ENCODE results near the gene LRRTM4.

Gene LRRTM4

GRCh38 chr2:77013953-77014352 is 508.2 kb downstream of the LRRTM4 start:
- DNase-seq (ENCODE audit: low read depth) = no peak
- no peak overlapping the region for H3K4me3 ChIP-seq (ENCODE audit: low read length)
- no peak for TF ChIP-seq CTCF (IDR thresholded peaks at IDR 0.05; ENCODE audit: insufficient read depth, low read depth, low read length, missing control alignments)

- no peak for DNase-seq (ENCODE audit: low read depth)
- TF ChIP-seq CTCF (IDR thresholded peaks at IDR 0.05; ENCODE audit: insufficient read depth, low read depth, low read length, missing control alignments) = no peak
- H3K4me3 ChIP-seq (ENCODE audit: low read length) = no peak overlapping the region
These were observed 508.7 kb downstream of the LRRTM4 start for GRCh38 chr2:77013457-77013856.

- H3K4me3 ChIP-seq (ENCODE audit: low read length) = no peak overlapping the region
- DNase-seq (ENCODE audit: low read depth) = peak; percentile 46
- TF ChIP-seq CTCF (IDR thresholded peaks at IDR 0.05; ENCODE audit: insufficient read depth, low read depth, low read length, missing control alignments) = no peak
These were observed 512.9 kb downstream of the LRRTM4 start for GRCh38 chr2:77009307-77009706.

- no peak for TF ChIP-seq CTCF (IDR thresholded peaks at IDR 0.05; ENCODE audit: insufficient read depth, low read depth, low read length, missing control alignments)
- DNase-seq (ENCODE audit: low read depth) = no peak
- no peak overlapping the region for H3K4me3 ChIP-seq (ENCODE audit: low read length)
These were observed 513.3 kb downstream of the LRRTM4 start for GRCh38 chr2:77008853-77009252.

GRCh38 chr2:77007686-77008085 is 514.5 kb downstream of the LRRTM4 start:
- H3K4me3 ChIP-seq (ENCODE audit: low read length) = no peak overlapping the region

DNA sequence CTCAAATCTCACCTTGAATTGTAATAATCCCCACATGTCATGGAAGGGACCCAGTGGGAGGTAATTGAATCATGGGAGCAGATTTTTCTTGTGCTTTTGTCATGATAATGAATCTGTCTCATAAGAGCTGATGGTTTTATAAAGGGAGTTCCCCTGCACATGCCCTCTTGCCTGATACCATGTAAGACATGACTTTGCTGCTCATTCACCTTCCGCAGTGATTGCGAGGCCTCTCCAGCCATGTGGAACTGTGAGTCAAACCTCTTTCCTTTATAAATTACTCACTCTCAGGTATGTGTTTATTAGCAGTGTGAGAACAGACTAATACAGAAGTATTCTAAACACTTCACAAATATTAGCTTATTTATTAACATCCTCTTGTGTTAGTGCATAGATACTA is 516.7 kb downstream of the LRRTM4 start:
- TF ChIP-seq CTCF (IDR thresholded peaks at IDR 0.05; ENCODE audit: insufficient read depth, low read depth, low read length, missing control alignments) = no peak
- no peak overlapping the region for H3K4me3 ChIP-seq (ENCODE audit: low read length)
- peak; percentile 63 for DNase-seq (ENCODE audit: low read depth)

More at GRCh38 chr2:77007686-77008085, 514.5 kb downstream of the LRRTM4 start:
- DNase-seq (ENCODE audit: low read depth) = no peak
- no peak for TF ChIP-seq CTCF (IDR thresholded peaks at IDR 0.05; ENCODE audit: insufficient read depth, low read depth, low read length, missing control alignments)

GRCh38 chr2:77001895-77002294 is 520.3 kb downstream of the LRRTM4 start:
- no peak for TF ChIP-seq CTCF (IDR thresholded peaks at IDR 0.05; ENCODE audit: insufficient read depth, low read depth, low read length, missing control alignments)
- DNase-seq (ENCODE audit: low read depth) = no peak
- H3K4me3 ChIP-seq (ENCODE audit: low read length) = no peak overlapping the region

Data from epithelial cell of esophagus (primary cell).